WTC11 (cell line): ENCODE results near the gene NOL9. TPM values are rescaled to one million over a fixed set of nuclear protein-coding genes. Genes with fewer than 3 reads are reported as not detected.

Experiments used
- ATAC-seq: fragments of 200-7000 bp; cut with Tn5 transposase; 2 replicates; pipeline ENCODE4 v1.10.0; 2021; ENCODE audit warnings: mild to moderate bottlenecking, moderate library complexity
- CTCF ChIA-PET: fragments of 300-600 bp; sonication (Branson Sonifier 250); formaldehyde crosslinking; loops from one replicate; lab custom pipeline; 2021; ENCODE audit warnings: antibody characterized with exemption; lab: Charles Lee
- POLR2A ChIA-PET: fragments of 350-600 bp; sonication (Branson Sonifier 250); formaldehyde crosslinking; loops from one replicate; lab custom pipeline; 2021; ENCODE audit warnings: antibody characterized with exemption; lab: Charles Lee
- DNase-seq: peaks from one replicate; pipeline ENCODE4 v3.0.0; 2021; ENCODE audit warnings: low spot score
- H3K27ac Mint-ChIP-seq: 2 replicates; pipeline ENCODE4 v1.8.0; 2021; ENCODE audit warnings: mixed read lengths
- H3K27me3 Mint-ChIP-seq: 2 replicates; pipeline ENCODE4 v1.8.0; 2021; ENCODE audit warnings: low read depth, mild to moderate bottlenecking, moderate library complexity, mixed read lengths
- H3K36me3 Mint-ChIP-seq: 2 replicates; pipeline ENCODE4 v1.8.0; 2021; ENCODE audit warnings: mixed read lengths
- H3K4me1 Mint-ChIP-seq: 2 replicates; pipeline ENCODE4 v1.8.0; 2022; ENCODE audit warnings: mixed read lengths
- H3K4me3 Mint-ChIP-seq: 2 replicates; pipeline ENCODE4 v1.8.0; 2021; ENCODE audit warnings: mild to moderate bottlenecking, moderate library complexity, mixed read lengths
- H3K9me3 Mint-ChIP-seq: 2 replicates; pipeline ENCODE4 v1.8.0; 2021; ENCODE audit warnings: mixed read lengths
- AR ChIP-seq: fragments of 250-450 bp; sonication (Bioruptor Pico); IDR thresholded peaks from 2 replicates; pipeline ENCODE4 v1.9.0; 2021; ENCODE audit warnings: mild to moderate bottlenecking
- CBFB ChIP-seq: sonication (generic); formaldehyde crosslinking; IDR thresholded peaks from 2 replicates; pipeline ENCODE4 v1.8.1; 2022; ENCODE audit warnings: mild to moderate bottlenecking, low read depth, missing genetic modification reagents
- FOXP1 ChIP-seq: sonication (generic); formaldehyde crosslinking; IDR thresholded peaks from 2 replicates; pipeline ENCODE4 v1.8.0; 2022; ENCODE audit warnings: missing genetic modification reagents, mild to moderate bottlenecking, moderate library complexity, borderline replicate concordance
- GABPB1 ChIP-seq: sonication (generic); formaldehyde crosslinking; IDR thresholded peaks from 2 replicates; pipeline ENCODE4 v1.8.1; 2023; ENCODE audit warnings: mild to moderate bottlenecking, missing genetic modification reagents
- GRHL2 ChIP-seq: fragments of 250-450 bp; sonication (Bioruptor Pico); IDR thresholded peaks from 2 replicates; pipeline ENCODE4 v1.8.0; 2022; ENCODE audit warnings: mild to moderate bottlenecking, moderate library complexity; ENCODE audit not compliant: insufficient replicate concordance, severe bottlenecking
- JUN ChIP-seq: sonication (generic); formaldehyde crosslinking; IDR thresholded peaks from 2 replicates; pipeline ENCODE4 v1.8.0; 2023; ENCODE audit warnings: mild to moderate bottlenecking, missing genetic modification reagents
- MAX ChIP-seq: sonication (generic); formaldehyde crosslinking; IDR thresholded peaks from 2 replicates; pipeline ENCODE4 v1.8.0; 2022; ENCODE audit warnings: mild to moderate bottlenecking, missing genetic modification reagents
- OVOL2 ChIP-seq: fragments of 250-450 bp; sonication (Bioruptor Pico); IDR thresholded peaks from 2 replicates; pipeline ENCODE4 v1.9.0; 2021; ENCODE audit warnings: mild to moderate bottlenecking, borderline replicate concordance
- PRDM15 ChIP-seq: sonication (generic); formaldehyde crosslinking; IDR thresholded peaks from 2 replicates; pipeline ENCODE4 v1.8.0; 2022; ENCODE audit warnings: missing genetic modification reagents
- TCF7 ChIP-seq: sonication (generic); formaldehyde crosslinking; IDR thresholded peaks from 2 replicates; pipeline ENCODE4 v1.8.0; 2022; ENCODE audit warnings: mild to moderate bottlenecking, low read depth, missing genetic modification reagents, moderate library complexity
- TEAD1 ChIP-seq: sonication (generic); formaldehyde crosslinking; IDR thresholded peaks from 2 replicates; pipeline ENCODE4 v1.8.0; 2022; ENCODE audit warnings: mild to moderate bottlenecking, missing genetic modification reagents
- USF2 ChIP-seq: sonication (generic); formaldehyde crosslinking; IDR thresholded peaks from 2 replicates; pipeline ENCODE4 v1.8.1; 2023; ENCODE audit warnings: mild to moderate bottlenecking, missing genetic modification reagents, moderate library complexity
- ZBTB43 ChIP-seq: sonication (generic); formaldehyde crosslinking; IDR thresholded peaks from 2 replicates; pipeline ENCODE4 v1.8.1; 2023; ENCODE audit warnings: mild to moderate bottlenecking, missing genetic modification reagents
- ZNF263 ChIP-seq: sonication (generic); formaldehyde crosslinking; IDR thresholded peaks from 2 replicates; pipeline ENCODE4 v1.8.1; 2022; ENCODE audit warnings: low read depth, mild to moderate bottlenecking, moderate library complexity, missing genetic modification reagents
- ZSCAN18 ChIP-seq: fragments of 250-450 bp; sonication (Bioruptor Pico); IDR thresholded peaks from 2 replicates; pipeline ENCODE4 v2.1.2; 2022; ENCODE audit warnings: mild to moderate bottlenecking, moderate library complexity
- total RNA-seq: library from RNA; stranded (reverse); gene quantifications from 3 replicates; pipeline ENCODE4 v1.2.3, GENCODE V29; 2021

The NOL9 gene
- total RNA-seq, 1 experiment from 2014 or later = 37.4 TPM

- TF ChIP-seq AR (CRISPR knock-in tag) (no peak), ZSCAN18 (CRISPR knock-in tag) (no peak), JUN (no peak), TEAD1 (CRISPR knock-in tag) (no peak), ZNF263 (CRISPR knock-in tag) (no peak), ZBTB43 (CRISPR knock-in tag) (no peak), GABPB1 (CRISPR knock-in tag) (no peak)
Measured at GRCh38 chr1:6499296-6499695, 55.0 kb downstream of the NOL9 start (continued).

GRCh38 chr1:6498576-6499111 is 55.7 kb downstream of the NOL9 start:
- Mint-ChIP-seq H3K4me3 (no peak overlapping the region), H3K27ac (no peak overlapping the region), H3K36me3 (no peaks in the 10 kb centered on the region), H3K27me3 (peaks cover 30% of the 10 kb centered on the region), H3K4me1 (peaks cover 19% of the 10 kb centered on the region), H3K9me3 (no peaks in the 10 kb centered on the region)
- CTCF ChIA-PET = interaction anchor here (1.1 to 3.9 kb wide), 7 partner anchors 10 to 61 kb away, joined by 4 to 21 read pairs (median 5); no protein-coding TSS in a partner anchor
- no peak for TF ChIP-seq CBFB (CRISPR knock-in tag)
- no peak for TF ChIP-seq PRDM15 (CRISPR knock-in tag)
- TF ChIP-seq MAX (CRISPR knock-in tag) = no peak
- no peak for TF ChIP-seq OVOL2 (CRISPR knock-in tag)
- TF ChIP-seq FOXP1 (CRISPR knock-in tag) = no peak
- TF ChIP-seq USF2 (CRISPR knock-in tag) = no peak
- no peak for TF ChIP-seq GRHL2 (CRISPR knock-in tag)
- no peak for TF ChIP-seq TCF7 (CRISPR knock-in tag)
- POLR2A ChIA-PET = interaction anchor here (0.7 kb wide), 1 partner anchor 13 kb away, joined by 3 read pairs; no protein-coding TSS in a partner anchor
- no peak for ATAC-seq
- DNase-seq = no peak
